NCI-H510A (cell line): ENCODE data around the gene LYPD4.
"Not testable (repeated sequence)": the region's sequence is repeated elsewhere in the genome, so short reads cannot be mapped to it uniquely, and the experiment has no call there.

Experiments
- DNase-seq: peaks from one replicate; lab custom pipeline; 2025; lab: John Stamatoyannopoulos, UW

Gene LYPD4

GRCh38 chr19:41844601-41845000 lies at the start of gene LYPD4:
Gene LYPD4, minus strand, starts transcription at chr19:41844683. Its CDS starts 5,398 bp downstream, at chr19:41839285.
- DNase-seq = no peak

- DNase-seq = no peak
Measured at GRCh38 chr19:41893899-41894298, 49.4 kb upstream of the LYPD4 start.

- no peak for DNase-seq
Measured at GRCh38 chr19:41892173-41892902, 47.9 kb upstream of the LYPD4 start.

- DNase-seq = no peak
Measured at GRCh38 chr19:41890936-41891335, 46.5 kb upstream of the LYPD4 start.

- no peak for DNase-seq
Measured at GRCh38 chr19:41889896-41890295, 45.4 kb upstream of the LYPD4 start.

- no peak for DNase-seq
Measured at GRCh38 chr19:41888926-41889325, 44.4 kb upstream of the LYPD4 start.

- peak; percentile 92 for DNase-seq
Measured at GRCh38 chr19:41887711-41888382, 43.4 kb upstream of the LYPD4 start.

- DNase-seq = no peak
Measured at GRCh38 chr19:41886761-41887710, 42.6 kb upstream of the LYPD4 start.

- DNase-seq = peak; percentile 98
Measured at GRCh38 chr19:41883821-41884733, 39.6 kb upstream of the LYPD4 start.

- no peak for DNase-seq
Measured at GRCh38 chr19:41883463-41883820, 39.0 kb upstream of the LYPD4 start.

GRCh38 chr19:41882568-41883462 lies 38.3 kb upstream of the LYPD4 start, which contains the start of gene ARHGEF1:
Gene ARHGEF1, plus strand, starts transcription at chr19:41883184. Its CDS starts 4,899 bp downstream, at chr19:41888083.
- no peak for DNase-seq

GRCh38 chr19:41880329-41880708 lies 35.8 kb upstream of the LYPD4 start:
- no peak for DNase-seq

GRCh38 chr19:41879670-41880328 lies 35.3 kb upstream of the LYPD4 start:
- DNase-seq = no peak

- DNase-seq = no peak
Measured at GRCh38 chr19:41879080-41879479, 34.6 kb upstream of the LYPD4 start.

- DNase-seq = no peak
Measured at GRCh38 chr19:41877916-41878905, 33.7 kb upstream of the LYPD4 start.

GRCh38 chr19:41876847-41877832 lies 32.7 kb upstream of the LYPD4 start, which contains the start of gene CD79A:
Gene CD79A, plus strand, starts transcription at chr19:41877279. Its CDS starts 26 bp downstream, at chr19:41877305.
- DNase-seq = no peak

- DNase-seq = not testable (repeated sequence)
Measured at GRCh38 chr19:41875973-41876372, 31.5 kb upstream of the LYPD4 start.
